ENCODE data around the gene EFHB.

DNA sequence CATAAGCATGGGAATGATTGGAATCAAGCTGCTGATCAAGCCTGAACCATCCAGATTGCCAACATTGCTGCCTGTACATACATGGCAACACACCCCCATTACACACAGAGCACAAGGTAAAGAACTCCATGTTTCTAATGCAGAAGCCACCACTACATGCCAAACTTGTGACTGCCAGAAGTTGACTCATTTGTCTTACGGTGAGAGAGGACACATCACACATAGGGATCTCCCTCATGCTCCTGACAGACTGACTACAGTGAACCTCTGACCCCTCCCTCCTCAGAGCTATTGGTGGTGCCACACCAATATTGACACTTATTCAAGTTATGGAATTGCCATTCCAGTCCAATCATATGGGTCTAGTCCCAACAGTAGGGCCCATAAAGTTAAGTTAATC lies 42.3 kb downstream of the EFHB start:
- TF ChIP-seq, protein P1, sequence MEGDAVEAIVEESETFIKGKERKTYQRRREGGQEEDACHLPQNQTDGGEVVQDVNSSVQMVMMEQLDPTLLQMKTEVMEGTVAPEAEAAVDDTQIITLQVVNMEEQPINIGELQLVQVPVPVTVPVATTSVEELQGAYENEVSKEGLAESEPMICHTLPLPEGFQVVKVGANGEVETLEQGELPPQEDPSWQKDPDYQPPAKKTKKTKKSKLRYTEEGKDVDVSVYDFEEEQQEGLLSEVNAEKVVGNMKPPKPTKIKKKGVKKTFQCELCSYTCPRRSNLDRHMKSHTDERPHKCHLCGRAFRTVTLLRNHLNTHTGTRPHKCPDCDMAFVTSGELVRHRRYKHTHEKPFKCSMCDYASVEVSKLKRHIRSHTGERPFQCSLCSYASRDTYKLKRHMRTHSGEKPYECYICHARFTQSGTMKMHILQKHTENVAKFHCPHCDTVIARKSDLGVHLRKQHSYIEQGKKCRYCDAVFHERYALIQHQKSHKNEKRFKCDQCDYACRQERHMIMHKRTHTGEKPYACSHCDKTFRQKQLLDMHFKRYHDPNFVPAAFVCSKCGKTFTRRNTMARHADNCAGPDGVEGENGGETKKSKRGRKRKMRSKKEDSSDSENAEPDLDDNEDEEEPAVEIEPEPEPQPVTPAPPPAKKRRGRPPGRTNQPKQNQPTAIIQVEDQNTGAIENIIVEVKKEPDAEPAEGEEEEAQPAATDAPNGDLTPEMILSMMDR (IDR thresholded peaks at IDR 0.05), result no peak
- no peak for TF ChIP-seq POLR2A (IDR thresholded peaks at IDR 0.05)
- TF ChIP-seq POLR2AphosphoS5 (IDR thresholded peaks at IDR 0.05), result no peak

Data from suprapubic skin (tissue), 4 donors.